PC-3 (cell line): ENCODE measurements around the gene TCHH. TPM values are rescaled to one million over a fixed set of nuclear protein-coding genes. Genes with fewer than 3 reads are reported as not detected.
A peak's percentile ranks its signal among the peaks of the same experiment; 100 is the strongest.

ENCODE experiments used
- ATAC-seq: fragments of 200-7000 bp; cut with Tn5 transposase; 2 replicates; pipeline ENCODE4 v1.9.1; 2020; ENCODE audit warnings: mild to moderate bottlenecking, moderate library complexity
- BruUV-seq: library from RNA; stranded (reverse); fragments of 400-500 nt; replicated peaks from 2 replicates; lab custom pipeline; 2021; lab: Mats Ljungman, UMichigan
- CTCF ChIA-PET: fragments of 300-600 bp; sonication (Branson Sonifier 250); formaldehyde crosslinking; loops from one replicate; lab custom pipeline; 2022; ENCODE audit warnings: antibody characterized with exemption; lab: Charles Lee
- POLR2A ChIA-PET: fragments of 300-600 bp; sonication (Branson Sonifier 250); formaldehyde crosslinking; loops from one replicate; lab custom pipeline; 2022; ENCODE audit warnings: antibody characterized with exemption; ENCODE audit not compliant: unreplicated experiment; lab: Charles Lee
- DNase-seq: peaks from one replicate; pipeline ENCODE4 v3.0.0-alpha.2; 2015
- H2AFZ ChIP-seq: fragments of 300-600 bp; sonication (generic); 2 replicates; pipeline ENCODE4 v1.6.0; 2016; ENCODE audit warnings: antibody characterized with exemption, low read length
- H3F3A ChIP-seq: fragments of 300-600 bp; sonication (generic); one replicate; pipeline ENCODE4 v1.6.0; 2017; ENCODE audit warnings: antibody characterized with exemption, low read length, control low read depth, mild to moderate bottlenecking; ENCODE audit not compliant: unreplicated experiment
- H3K27ac ChIP-seq: fragments of 300-600 bp; sonication (generic); 2 replicates; pipeline ENCODE4 v1.5.1; 2016; ENCODE audit warnings: mild to moderate bottlenecking, low read length
- H3K27me3 ChIP-seq: fragments of 300-600 bp; sonication (generic); 2 replicates; pipeline ENCODE4 v1.6.1; 2016; ENCODE audit warnings: low read length, mixed read lengths
- H3K36me3 ChIP-seq: fragments of 300-600 bp; sonication (generic); 2 replicates; pipeline ENCODE4 v1.6.1; 2016; ENCODE audit warnings: low read depth, mixed run types, low read length, mixed read lengths
- H3K4me1 ChIP-seq: fragments of 300-600 bp; sonication (generic); 2 replicates; pipeline ENCODE4 v1.5.1; 2016; ENCODE audit warnings: low read length; ENCODE audit not compliant: insufficient read depth
- H3K4me2 ChIP-seq: fragments of 300-600 bp; sonication (generic); 2 replicates; pipeline ENCODE4 v1.6.0; 2016; ENCODE audit warnings: low read length
- H3K4me3 ChIP-seq: fragments of 300-600 bp; sonication (generic); 2 replicates; pipeline ENCODE4 v1.5.1; 2016; ENCODE audit warnings: mild to moderate bottlenecking, low read length, mixed read lengths
- H3K79me2 ChIP-seq: fragments of 300-600 bp; sonication (generic); 2 replicates; pipeline ENCODE4 v1.6.1; 2017; ENCODE audit warnings: low read length, mixed read lengths
- H3K9ac ChIP-seq: fragments of 300-600 bp; sonication (generic); 2 replicates; pipeline ENCODE4 v1.6.0; 2016; ENCODE audit warnings: mild to moderate bottlenecking, low read length
- H3K9me2 ChIP-seq: fragments of 300-600 bp; sonication (generic); replicated peaks from 2 replicates; pipeline ENCODE4 v1.6.1; 2016; ENCODE audit warnings: mixed run types, low read length, mixed read lengths
- H3K9me3 ChIP-seq: fragments of 300-600 bp; sonication (generic); 2 replicates; pipeline ENCODE4 v1.6.1; 2016; ENCODE audit warnings: low read length, mixed read lengths
- H4K20me1 ChIP-seq: fragments of 300-600 bp; sonication (generic); 2 replicates; pipeline ENCODE4 v1.6.1; 2016; ENCODE audit warnings: low read length, mixed read lengths
- EZH2 ChIP-seq: fragments of 300-600 bp; sonication (generic); IDR thresholded peaks from one replicate; pipeline ENCODE4 v1.6.1; 2017; ENCODE audit warnings: antibody characterized with exemption, mild to moderate bottlenecking, low read length; ENCODE audit not compliant: unreplicated experiment
- EZH2phosphoT487 ChIP-seq: fragments of 300-600 bp; sonication (generic); IDR thresholded peaks from 2 replicates; pipeline ENCODE4 v1.6.1; 2018; ENCODE audit warnings: mild to moderate bottlenecking, antibody characterized with exemption, low read length, borderline replicate concordance
- intact Hi-C: fragments of 100-400 bp; cut with micrococcal nuclease; formaldehyde crosslinking; loops from 2 replicates; pipeline ENCODE4 v1.9.0; 2023
- total RNA-seq: library from RNA; depleted of rRNA; stranded (reverse); fragments of >200 nt; gene quantifications from 2 replicates; pipeline ENCODE4 v1.2.3, GENCODE V29; 2014
- TF ChIP-seq, protein P1 (sequence below): fragments of 300-600 bp; sonication (generic); conservative IDR thresholded peaks from 2 replicates; pipeline ENCODE4 v1.5.1; 2017; ENCODE audit warnings: antibody characterized with exemption, low read depth, mild to moderate bottlenecking, low read length

TCHH gene
- total RNA-seq, 1 experiment from 2014 or later: not detected

GRCh38 chr1:152143150-152143887, 28.1 kb upstream of the TCHH start:
- Histone ChIP-seq H3K9me2 (no peaks in the 10 kb centered on the region), H3K4me1 (no peaks in the 10 kb centered on the region), H2AFZ (no peak overlapping the region), H3K4me2 (no peak overlapping the region), H3K79me2 (no peaks in the 10 kb centered on the region), H3K9ac (no peak overlapping the region), H3K36me3 (no peaks in the 10 kb centered on the region), H4K20me1 (no peaks in the 10 kb centered on the region), H3K9me3 (0 out of 2 replicates have a peak, but pooled peaks cover 3% of the 10 kb centered on the region), H3F3A (no peaks in the 10 kb centered on the region), H3K27ac (no peak overlapping the region), H3K27me3 (peaks cover 21% of the 10 kb centered on the region; the same call in 1 of the 2 replicates), H3K4me3 (no peak overlapping the region)
- ChIA-PET POLR2A (no interaction called here), CTCF (no interaction called here)
- TF ChIP-seq EZH2phosphoT487: no peak
- TF ChIP-seq, protein P1, sequence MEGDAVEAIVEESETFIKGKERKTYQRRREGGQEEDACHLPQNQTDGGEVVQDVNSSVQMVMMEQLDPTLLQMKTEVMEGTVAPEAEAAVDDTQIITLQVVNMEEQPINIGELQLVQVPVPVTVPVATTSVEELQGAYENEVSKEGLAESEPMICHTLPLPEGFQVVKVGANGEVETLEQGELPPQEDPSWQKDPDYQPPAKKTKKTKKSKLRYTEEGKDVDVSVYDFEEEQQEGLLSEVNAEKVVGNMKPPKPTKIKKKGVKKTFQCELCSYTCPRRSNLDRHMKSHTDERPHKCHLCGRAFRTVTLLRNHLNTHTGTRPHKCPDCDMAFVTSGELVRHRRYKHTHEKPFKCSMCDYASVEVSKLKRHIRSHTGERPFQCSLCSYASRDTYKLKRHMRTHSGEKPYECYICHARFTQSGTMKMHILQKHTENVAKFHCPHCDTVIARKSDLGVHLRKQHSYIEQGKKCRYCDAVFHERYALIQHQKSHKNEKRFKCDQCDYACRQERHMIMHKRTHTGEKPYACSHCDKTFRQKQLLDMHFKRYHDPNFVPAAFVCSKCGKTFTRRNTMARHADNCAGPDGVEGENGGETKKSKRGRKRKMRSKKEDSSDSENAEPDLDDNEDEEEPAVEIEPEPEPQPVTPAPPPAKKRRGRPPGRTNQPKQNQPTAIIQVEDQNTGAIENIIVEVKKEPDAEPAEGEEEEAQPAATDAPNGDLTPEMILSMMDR: no peak
- no peak for TF ChIP-seq EZH2
- no TSS peak for BruUV-seq
- no peak for DNase-seq
- intact Hi-C loops: loop anchor here (2.0 to 5.0 kb wide), 3 partner anchors 204 to 315 kb away; no protein-coding TSS in a partner anchor
- no peak for ATAC-seq

DNA sequence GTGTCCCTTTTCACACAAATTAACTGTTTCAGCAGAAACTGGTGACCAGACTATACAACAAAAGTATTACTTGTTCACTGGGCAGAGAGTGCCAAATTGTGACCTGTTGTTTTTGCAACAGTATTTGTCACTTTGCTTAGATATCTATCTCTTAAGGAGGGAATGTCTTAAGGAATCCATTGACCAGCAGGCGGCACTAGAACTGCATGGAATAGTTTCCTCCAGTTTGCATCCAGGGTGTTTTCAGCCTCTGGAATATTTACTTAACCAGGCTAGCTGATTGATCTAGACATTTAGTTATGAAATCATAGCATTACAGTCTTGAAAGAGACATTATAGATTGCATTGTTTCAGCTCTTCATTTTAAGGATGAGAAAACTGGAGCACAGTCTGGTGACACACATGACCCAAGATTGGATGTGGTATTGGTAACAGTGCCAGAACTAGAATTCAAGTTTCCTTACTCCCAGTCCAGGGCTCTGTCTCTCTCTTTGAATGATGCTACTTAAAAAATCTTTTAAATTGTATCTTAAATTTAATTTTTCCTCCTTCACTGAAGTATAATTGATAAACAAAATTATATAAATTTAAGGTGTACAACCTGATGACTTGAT, 26.8 kb upstream of the TCHH start:
- no peak overlapping the region for H3K27ac ChIP-seq
- no peaks in the 10 kb centered on the region for H3K79me2 ChIP-seq
- no peaks in the 10 kb centered on the region for H3K9me2 ChIP-seq
- 0 out of 2 replicates have a peak, but pooled peaks cover 3% of the 10 kb centered on the region for H3K9me3 ChIP-seq
- intact Hi-C loops: loop anchor here (1.0 to 5.0 kb wide), 6 partner anchors 43 to 317 kb away; no protein-coding TSS in a partner anchor
- no peak overlapping the region for H2AFZ ChIP-seq
- H3K4me1 ChIP-seq: no peaks in the 10 kb centered on the region
- POLR2A ChIA-PET: no interaction called here
- DNase-seq (peak; percentile 90), ATAC-seq (peak; percentile 95)
- CTCF ChIA-PET: interaction anchor here (1.0 to 1.2 kb wide), 2 partner anchors 18 to 316 kb away, joined by 3 to 6 read pairs; no protein-coding TSS in a partner anchor
- no peaks in the 10 kb centered on the region for H3F3A ChIP-seq
- no peaks in the 10 kb centered on the region for H3K36me3 ChIP-seq
- TF ChIP-seq, protein P1: peak; percentile 99
- TF ChIP-seq EZH2: no peak
- no peaks in the 10 kb centered on the region for H4K20me1 ChIP-seq
- no TSS peak for BruUV-seq
- H3K27me3 ChIP-seq: peaks cover 25% of the 10 kb centered on the region; the same call in 1 of the 2 replicates
- H3K9ac ChIP-seq: no peak overlapping the region
- H3K4me3 ChIP-seq: no peak overlapping the region
- no peak overlapping the region for H3K4me2 ChIP-seq
